SIG-M5 treated with dmso at 0.1 percent for 504 hours (cell line): ENCODE results near the gene ITPA.

Experiments used
- DNase-seq: peaks from one replicate; lab custom pipeline; 2025; ENCODE audit not compliant: unreplicated experiment; lab: John Stamatoyannopoulos, UW

ITPA gene

DNA sequence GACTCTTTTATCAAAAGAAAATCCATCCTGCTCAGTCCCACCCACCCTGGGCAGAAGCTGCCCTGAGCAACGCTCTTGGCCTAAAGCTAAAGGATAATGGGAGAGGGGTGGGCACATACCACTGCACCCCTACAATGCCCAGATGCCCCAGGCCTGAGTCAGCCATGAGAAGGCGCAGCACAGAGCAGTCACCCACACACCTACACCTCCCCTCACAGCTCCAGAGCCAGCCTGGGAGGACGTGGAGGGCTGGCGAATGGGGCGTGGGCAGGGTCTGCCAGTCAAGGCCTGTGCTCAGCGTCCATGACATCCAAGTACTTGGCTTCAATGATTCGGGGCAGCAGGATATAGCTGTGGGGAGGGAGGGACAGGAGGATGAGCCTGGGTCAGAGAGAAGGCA lies 18.2 kb downstream of the ITPA start:
- no peak for DNase-seq

DNA sequence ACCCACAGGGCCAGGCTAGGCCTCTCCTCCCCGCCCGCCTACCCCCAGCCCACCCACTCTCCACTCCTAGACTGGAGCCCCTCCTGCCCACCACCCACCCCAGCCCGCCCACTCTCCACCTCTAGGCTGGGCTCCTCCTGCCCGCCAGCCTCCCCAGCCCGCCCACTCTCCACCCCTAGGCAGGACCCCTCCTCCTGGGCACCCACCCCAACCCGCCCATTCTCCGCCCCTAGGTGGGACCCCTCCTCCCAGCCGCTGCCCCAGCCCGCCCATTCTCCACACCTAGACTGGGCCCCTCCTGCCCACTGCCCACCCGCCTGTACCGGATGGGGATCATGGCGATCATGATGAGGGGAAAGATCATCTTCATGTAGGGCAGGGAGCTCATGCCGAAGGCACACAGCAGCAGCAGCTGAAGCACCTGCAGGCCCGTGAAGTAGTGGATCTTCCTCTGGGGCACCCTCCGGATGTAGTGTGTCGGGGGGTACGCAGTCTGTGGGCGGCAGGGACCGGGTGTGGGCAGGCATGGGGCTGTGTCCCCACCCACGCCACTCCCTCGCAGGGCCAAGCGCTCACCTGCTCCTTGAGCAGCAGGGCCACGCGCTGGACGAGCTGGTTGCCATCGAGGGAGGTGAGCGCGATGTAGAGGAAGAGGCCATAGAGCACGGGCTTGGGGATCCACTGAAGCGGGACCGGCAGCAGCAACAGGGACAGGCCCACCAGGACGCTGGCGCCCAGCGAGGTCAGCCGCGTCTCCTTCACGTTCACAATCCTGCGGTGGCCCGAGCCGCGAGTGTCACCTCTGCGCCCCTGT lies 18.8 kb downstream of the ITPA start:
- DNase-seq: no peak

- DNase-seq: no peak
These were observed 19.4 kb downstream of the ITPA start for GRCh38 chr20:3228750-3229032.

GRCh38 chr20:3229158-3229557 lies 19.9 kb downstream of the ITPA start:
- DNase-seq: no peak

DNA sequence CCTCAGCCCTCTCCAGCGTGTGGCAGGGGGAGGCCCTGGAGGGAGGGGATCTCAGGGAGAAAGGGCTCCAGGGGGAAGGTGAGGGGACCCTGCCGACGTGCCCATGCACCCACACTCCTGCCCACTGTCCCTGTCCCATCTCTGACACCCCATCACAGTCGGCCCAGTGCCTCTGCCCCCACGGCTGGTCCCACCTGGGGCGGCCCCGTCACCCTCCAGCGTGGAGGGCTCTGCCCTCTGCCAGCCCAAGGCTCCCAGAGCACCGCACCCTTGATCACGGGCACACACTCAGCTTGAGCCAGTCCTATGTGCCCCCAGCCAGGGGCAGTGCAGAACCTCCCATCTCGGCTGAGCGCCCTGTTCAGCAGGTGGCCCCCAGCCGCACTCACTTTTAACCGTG lies 20.5 kb downstream of the ITPA start:
- no peak for DNase-seq

DNA sequence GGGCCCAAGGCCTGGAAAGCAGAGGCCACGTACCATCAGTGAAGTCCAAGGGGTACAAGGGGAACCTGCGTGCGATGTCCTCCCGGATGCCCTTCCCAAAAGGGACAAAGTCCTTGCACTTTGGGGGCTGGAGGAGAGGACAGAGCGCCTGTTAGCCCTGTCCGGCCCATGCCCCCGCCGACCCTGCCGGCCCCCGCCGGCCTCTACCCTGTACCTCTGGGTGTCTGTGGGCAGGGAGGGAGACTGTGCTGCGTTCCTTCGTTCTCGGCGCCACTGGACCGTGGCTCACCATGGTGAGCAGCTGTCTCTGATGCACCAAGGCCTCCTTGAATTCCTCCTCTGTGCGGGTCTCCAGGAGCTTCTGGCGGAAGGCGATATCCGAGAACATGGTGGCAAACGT lies 21.8 kb downstream of the ITPA start:
- no peak for DNase-seq

DNA sequence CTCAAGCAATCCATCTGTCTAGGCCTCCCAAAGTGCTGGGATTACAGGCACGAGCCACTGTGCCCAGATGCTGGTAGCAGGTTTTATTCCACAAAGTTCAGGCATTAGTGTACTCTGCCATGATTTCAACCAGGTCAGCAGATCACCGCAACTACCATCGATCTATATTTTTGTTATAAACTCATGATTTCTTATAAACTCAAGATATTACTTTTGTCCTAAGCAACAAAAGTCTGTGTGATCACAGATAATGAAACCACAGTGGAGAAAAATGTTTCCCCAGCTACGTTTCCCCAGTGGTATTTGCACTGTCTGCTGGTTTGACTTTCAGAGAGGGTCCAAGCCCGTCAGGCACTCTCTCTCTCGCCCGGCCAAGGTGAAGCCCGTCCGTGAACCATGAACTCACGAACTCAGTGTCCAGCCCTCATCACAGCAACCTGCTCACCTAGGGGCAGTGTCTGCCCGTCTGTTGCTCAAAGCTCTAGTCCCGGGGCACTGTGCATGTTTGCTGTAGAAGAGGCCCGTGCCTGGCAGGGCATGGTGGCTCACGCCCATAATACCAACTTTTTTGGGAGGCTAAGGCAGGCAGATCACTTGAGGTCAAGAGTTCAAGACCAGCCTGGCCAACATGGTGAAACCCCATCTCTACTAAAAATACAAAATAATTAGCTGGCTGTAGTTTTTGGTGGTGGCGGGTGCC lies 22.7 kb downstream of the ITPA start:
- no peak for DNase-seq

- no peak for DNase-seq
These were observed 24.1 kb downstream of the ITPA start for GRCh38 chr20:3233131-3233990.

GRCh38 chr20:3233991-3234498 lies 24.7 kb downstream of the ITPA start:
- no peak for DNase-seq

DNA sequence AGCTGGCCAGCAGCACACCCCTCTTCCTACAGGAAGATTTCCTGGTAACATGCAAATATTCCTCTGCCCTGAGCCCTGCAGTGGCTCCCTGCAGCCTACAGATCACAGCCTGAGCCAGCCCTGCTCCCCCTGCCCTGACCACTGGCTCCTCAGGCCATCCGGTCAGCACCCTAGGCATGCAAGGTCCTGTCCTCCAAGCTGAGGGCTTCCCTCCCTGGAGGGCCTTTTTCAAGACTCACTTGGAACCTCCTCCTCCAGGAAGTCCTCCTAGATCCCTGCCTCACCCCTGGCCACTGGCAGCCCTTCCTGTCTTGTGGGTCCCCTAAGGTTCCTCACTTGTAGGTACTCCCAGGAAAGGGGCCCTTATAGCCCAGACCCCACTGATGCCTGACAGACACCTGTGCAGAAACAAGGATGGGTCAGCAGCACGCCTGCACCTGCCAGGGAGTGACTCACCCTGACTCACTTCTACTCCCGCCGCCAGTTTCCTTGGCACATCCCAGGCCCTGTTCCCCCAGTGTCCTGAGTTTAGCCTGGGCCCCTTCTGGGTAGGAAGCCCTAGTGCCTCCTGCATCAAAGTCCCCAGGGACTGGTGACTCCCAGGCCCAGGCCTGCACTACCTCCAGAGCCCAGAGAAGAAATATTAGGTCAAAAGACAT lies 26.5 kb downstream of the ITPA start:
- no peak for DNase-seq

- DNase-seq: no peak
These were observed 28.0 kb downstream of the ITPA start for GRCh38 chr20:3237011-3237957.

GRCh38 chr20:3237958-3238615 lies 28.8 kb downstream of the ITPA start:
- no peak for DNase-seq

DNA sequence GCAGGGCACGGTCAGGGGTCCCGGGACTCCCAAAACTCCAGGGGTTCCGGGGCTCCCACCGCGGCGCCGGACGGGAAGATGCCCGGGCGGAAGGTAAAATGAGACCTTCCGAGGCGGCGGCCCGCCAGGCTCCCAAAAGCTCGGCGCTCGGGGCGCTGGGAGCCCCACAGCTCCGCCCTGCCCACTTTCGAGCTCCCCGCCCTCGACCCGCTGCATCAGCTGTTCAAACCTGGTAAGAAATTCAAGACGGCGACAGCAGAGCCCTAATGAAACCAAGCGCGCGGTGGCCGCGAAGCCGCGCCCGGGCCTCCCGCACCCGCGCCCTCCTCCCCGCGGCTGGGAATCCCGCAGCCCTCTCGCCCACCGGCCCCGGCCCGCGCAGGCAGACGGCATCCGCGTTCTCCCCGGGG lies 29.3 kb downstream of the ITPA start:
- DNase-seq: peak; percentile 54

GRCh38 chr20:3239026-3239866 lies 29.9 kb downstream of the ITPA start, which contains the start of gene SLC4A11:
Gene SLC4A11, minus strand, starts transcription at chr20:3239190. Its CDS starts 53 bp downstream, at chr20:3239137.
- DNase-seq: peak; percentile 80

DNA sequence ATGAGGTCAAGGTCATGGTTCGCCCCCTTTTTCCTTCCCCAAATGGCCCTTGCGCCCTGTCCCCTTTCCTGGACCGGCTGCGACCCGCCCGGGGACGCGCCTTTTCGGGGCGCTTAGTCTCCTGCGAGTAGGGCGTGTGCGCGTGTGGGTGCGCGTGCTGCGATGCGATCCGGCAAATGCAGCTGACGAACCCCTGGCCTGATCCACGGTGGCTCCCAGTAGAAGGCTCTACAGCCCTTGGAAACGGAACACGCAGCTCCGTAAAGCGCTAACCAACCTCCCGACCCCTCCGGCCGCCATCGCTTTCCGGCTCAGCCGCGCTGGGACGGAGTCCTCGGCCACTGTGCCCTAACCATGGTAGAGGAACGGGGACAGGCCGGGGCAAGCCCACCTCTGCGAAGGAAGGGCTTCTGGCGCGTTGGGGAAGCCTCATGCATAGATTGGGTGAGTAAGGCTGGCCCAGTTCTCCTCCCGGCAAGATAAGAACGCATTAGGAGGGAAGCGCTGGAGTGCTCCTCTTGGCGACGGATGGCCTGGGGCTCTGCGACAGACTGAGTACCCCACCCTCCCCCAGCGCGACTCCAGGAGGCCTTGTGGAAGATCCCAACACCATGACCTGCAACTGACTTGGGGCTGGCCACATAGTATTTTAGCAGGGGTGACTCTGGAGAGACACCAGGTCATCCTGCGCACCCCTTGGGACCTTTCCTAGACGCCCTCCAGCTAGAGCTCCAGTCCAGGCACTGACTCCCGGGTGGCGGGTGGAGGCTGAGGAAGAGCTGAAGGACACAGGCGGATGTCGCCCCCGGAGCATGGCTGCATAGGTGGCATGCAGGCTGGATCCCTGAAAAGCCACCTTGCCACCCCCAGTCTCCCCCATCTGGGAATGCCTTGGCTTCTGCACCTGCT lies 30.8 kb downstream of the ITPA start:
- no peak for DNase-seq

DNA sequence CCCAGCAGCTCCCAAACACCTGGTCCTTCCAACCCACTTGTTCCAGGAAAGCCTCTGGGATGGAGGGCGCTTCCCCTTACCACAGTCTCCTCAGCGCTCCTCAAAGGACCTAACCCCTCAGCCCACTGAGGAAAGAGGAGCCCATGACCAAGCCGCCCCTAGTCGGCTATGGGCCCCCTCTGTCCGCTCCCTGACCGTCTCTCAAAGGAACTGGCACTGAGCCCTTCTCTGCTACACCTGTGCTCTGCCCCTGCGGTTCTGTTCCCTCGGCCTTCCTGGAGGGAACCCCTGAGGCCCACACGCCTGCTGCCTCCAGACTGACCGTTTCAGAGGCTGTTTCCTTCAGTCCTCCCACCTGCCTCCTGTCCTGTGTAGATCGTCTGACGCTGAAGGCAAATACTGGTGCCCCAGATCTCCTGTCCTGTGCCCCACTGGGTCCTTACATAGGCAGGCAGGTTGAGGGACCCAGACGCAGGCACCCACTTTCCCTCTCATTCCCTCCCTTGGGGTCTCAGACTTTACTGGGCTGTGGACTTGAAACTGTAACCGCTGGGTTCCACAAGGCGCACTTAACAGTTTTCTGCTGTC lies 31.6 kb downstream of the ITPA start:
- DNase-seq: no peak

- DNase-seq: no peak
These were observed 32.9 kb downstream of the ITPA start for GRCh38 chr20:3242172-3242692.
